Mucosa of stomach (tissue), 1 donor: ENCODE data around the gene HIGD1A.

ENCODE experiments used
- H3K27me3 ChIP-seq: one replicate; pipeline ENCODE4 v1.7.0; 2013; ENCODE audit warnings: mild to moderate bottlenecking, low read length; ENCODE audit not compliant: control insufficient read depth, insufficient read depth
- H3K36me3 ChIP-seq: one replicate; pipeline ENCODE4 v1.7.0; 2013; ENCODE audit warnings: low read length; ENCODE audit not compliant: control insufficient read depth, insufficient read depth
- H3K4me1 ChIP-seq: one replicate; pipeline ENCODE4 v1.7.0; 2013; ENCODE audit warnings: mild to moderate bottlenecking, low read length; ENCODE audit not compliant: control insufficient read depth, insufficient read depth
- H3K4me3 ChIP-seq: one replicate; pipeline ENCODE4 v1.7.0; 2013; ENCODE audit warnings: low read length
- H3K9ac ChIP-seq: one replicate; pipeline ENCODE4 v1.7.0; 2013; ENCODE audit warnings: mild to moderate bottlenecking, low read length, moderate library complexity
- H3K9me3 ChIP-seq: one replicate; pipeline ENCODE4 v1.7.0; 2013; ENCODE audit warnings: mild to moderate bottlenecking, low read length, moderate library complexity; ENCODE audit not compliant: control insufficient read depth
- donor health status: Pancreatic carcinoma.

HIGD1A gene

DNA sequence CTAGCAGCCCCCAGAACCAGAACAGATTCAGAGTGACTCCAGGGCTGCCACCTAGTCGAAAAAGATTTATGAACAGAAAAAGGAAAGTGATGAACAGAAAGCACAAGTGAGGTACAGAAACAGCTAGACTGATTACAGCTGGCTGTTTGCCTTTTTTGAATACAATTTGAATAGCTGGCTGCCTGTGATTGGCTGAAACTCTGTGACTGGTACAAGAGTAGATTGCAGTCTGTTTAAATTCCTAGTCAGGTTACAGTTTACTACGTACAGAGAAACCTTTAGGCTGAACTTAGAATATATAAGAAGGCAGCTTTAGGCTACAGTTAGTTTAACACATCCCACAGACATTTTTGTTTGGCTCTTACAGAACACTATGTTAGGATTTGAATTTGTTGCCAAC, 41.3 kb downstream of the HIGD1A start:
- Histone ChIP-seq H3K9ac (no peak overlapping the region), H3K4me1 (no peaks in the 10 kb centered on the region)

DNA sequence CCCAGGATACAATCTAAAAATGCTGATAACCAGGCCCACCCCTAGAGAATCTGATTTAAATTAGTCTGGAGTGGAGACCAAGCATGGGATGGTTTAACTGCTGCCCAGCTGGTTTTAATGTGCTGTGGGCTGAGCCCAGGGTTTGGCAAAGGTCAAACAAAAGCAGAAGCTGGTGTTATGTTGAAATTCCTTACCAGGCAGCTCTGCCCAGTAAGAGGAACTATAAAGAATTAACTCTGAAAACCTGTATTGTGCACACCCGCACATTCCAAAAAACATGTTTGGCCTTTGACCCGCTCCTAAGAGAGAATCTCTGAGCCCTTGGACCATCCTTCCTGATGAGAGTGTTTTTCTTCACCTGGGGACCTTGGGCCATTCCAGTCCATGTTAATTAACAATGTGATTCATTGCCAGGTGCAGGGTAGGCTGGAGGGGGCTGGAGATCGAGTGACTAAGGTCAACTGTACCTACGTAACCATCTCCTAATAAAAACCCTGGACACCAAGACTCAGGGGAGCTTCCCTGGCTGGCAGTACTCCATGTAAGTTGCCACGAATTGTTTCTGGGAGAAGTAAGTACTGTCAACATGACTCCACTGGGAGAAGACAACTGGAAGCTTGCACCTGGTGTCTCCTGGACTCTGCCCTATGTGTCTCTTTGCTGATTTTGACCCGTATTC, 42.1 kb downstream of the HIGD1A start:
- H3K4me3 ChIP-seq = no peak overlapping the region
- no peak overlapping the region for H3K9ac ChIP-seq
- H3K4me1 ChIP-seq = no peaks in the 10 kb centered on the region
- H3K9me3 ChIP-seq = no peaks in the 10 kb centered on the region
- no peaks in the 10 kb centered on the region for H3K36me3 ChIP-seq
- no peaks in the 10 kb centered on the region for H3K27me3 ChIP-seq

More for the DNA sequence above, 41.3 kb downstream of the HIGD1A start:
- Histone ChIP-seq H3K36me3 (no peaks in the 10 kb centered on the region), H3K27me3 (no peaks in the 10 kb centered on the region), H3K4me3 (no peak overlapping the region), H3K9me3 (no peaks in the 10 kb centered on the region)

- Histone ChIP-seq H3K36me3 (no peaks in the 10 kb centered on the region), H3K27me3 (no peaks in the 10 kb centered on the region), H3K9ac (no peak overlapping the region), H3K4me1 (peaks cover 11% of the 10 kb centered on the region), H3K9me3 (no peaks in the 10 kb centered on the region), H3K4me3 (no peak overlapping the region)
Observed at GRCh38 chr3:42758126-42758525, 46.2 kb downstream of the HIGD1A start.

GRCh38 chr3:42756681-42757213, 47.5 kb downstream of the HIGD1A start:
- Histone ChIP-seq H3K4me1 (peaks cover 14% of the 10 kb centered on the region), H3K36me3 (no peaks in the 10 kb centered on the region), H3K27me3 (no peaks in the 10 kb centered on the region), H3K4me3 (no peak overlapping the region), H3K9ac (no peak overlapping the region), H3K9me3 (no peaks in the 10 kb centered on the region)

GRCh38 chr3:42755681-42756578, 48.4 kb downstream of the HIGD1A start:
- H3K9ac ChIP-seq = no peak overlapping the region
- no peaks in the 10 kb centered on the region for H3K36me3 ChIP-seq
- peaks cover 14% of the 10 kb centered on the region for H3K4me1 ChIP-seq
- H3K27me3 ChIP-seq = no peaks in the 10 kb centered on the region
- no peak overlapping the region for H3K4me3 ChIP-seq
- H3K9me3 ChIP-seq = no peaks in the 10 kb centered on the region

DNA sequence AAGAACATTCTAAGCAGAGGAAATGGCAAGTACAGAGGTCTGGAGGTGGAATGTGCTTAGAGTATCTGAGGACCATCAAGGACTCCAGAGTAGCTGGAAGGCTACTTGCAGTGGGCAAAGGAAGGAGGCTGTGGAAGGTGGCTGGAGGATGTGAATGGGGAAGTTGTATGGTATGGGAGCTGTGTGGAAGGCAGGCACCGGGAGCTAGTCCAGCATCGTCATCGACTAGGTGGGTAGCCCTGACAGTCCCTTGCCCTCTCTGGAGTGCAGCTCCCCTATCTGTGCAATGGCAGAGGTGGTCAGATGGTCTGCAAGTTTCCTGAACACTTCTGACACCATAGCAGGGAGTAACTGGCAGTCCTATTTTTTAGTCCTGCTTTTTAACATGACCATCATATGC, 50.5 kb downstream of the HIGD1A start:
- Histone ChIP-seq H3K27me3 (no peaks in the 10 kb centered on the region), H3K4me3 (no peak overlapping the region), H3K9ac (no peak overlapping the region), H3K9me3 (no peaks in the 10 kb centered on the region), H3K4me1 (peaks cover 14% of the 10 kb centered on the region), H3K36me3 (no peaks in the 10 kb centered on the region)

- Histone ChIP-seq H3K4me3 (no peak overlapping the region), H3K9me3 (no peaks in the 10 kb centered on the region), H3K36me3 (no peaks in the 10 kb centered on the region), H3K4me1 (peaks cover 14% of the 10 kb centered on the region), H3K27me3 (no peaks in the 10 kb centered on the region), H3K9ac (no peak overlapping the region)
Observed at GRCh38 chr3:42752961-42753360, 51.3 kb downstream of the HIGD1A start.

DNA sequence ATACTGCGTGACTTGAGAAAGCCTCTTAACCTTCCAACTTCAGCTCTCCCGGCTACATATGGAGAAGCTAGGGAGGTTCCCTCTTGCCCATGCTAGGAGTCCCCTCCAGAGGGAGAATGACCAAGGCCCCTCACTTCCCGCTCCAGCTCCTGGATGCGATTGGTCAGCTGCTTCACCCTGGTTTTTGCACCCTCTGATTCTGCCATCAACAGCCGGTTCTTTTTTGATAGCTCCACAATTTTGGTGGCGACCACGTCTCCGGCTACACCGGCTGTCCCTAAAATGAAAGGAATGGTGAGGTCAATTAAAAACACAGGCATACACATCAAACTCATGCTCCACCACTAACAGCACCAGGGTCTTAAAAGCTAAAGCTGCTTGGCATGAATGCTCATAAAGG, 51.8 kb downstream of the HIGD1A start:
- peaks cover 14% of the 10 kb centered on the region for H3K4me1 ChIP-seq
- H3K36me3 ChIP-seq = no peaks in the 10 kb centered on the region
- no peak overlapping the region for H3K9ac ChIP-seq
- no peaks in the 10 kb centered on the region for H3K9me3 ChIP-seq
- no peak overlapping the region for H3K4me3 ChIP-seq
- no peaks in the 10 kb centered on the region for H3K27me3 ChIP-seq

GRCh38 chr3:42751609-42752008, 52.7 kb downstream of the HIGD1A start:
- H3K27me3 ChIP-seq = no peaks in the 10 kb centered on the region
- no peaks in the 10 kb centered on the region for H3K36me3 ChIP-seq
- no peak overlapping the region for H3K9ac ChIP-seq
- H3K9me3 ChIP-seq = no peaks in the 10 kb centered on the region
- H3K4me3 ChIP-seq = no peak overlapping the region
- H3K4me1 ChIP-seq = peaks cover 10% of the 10 kb centered on the region

DNA sequence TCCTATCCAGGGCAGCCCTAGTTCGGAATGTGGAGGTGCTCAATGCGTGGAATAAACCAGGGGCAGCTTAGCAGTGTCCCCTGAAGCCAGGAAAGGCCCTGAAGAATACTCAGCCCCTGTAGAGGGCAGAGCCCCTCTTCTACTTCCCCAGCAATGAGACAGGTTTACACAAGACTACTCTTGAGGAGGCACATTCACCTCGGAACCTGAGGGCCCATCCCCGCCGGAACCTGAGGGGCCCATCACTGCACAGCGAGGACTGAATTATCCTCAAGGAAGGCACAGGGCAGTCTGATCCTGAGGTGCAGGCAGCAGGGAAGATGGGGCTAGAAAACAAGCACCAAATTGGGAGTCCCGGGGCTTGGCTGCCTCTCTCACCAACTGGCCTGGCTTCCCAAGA, 53.5 kb downstream of the HIGD1A start:
- Histone ChIP-seq H3K9me3 (no peaks in the 10 kb centered on the region), H3K4me3 (no peak overlapping the region), H3K27me3 (no peaks in the 10 kb centered on the region), H3K36me3 (no peaks in the 10 kb centered on the region), H3K4me1 (peaks cover 12% of the 10 kb centered on the region), H3K9ac (no peak overlapping the region)

- Histone ChIP-seq H3K9me3 (no peaks in the 10 kb centered on the region), H3K36me3 (no peaks in the 10 kb centered on the region), H3K9ac (no peak overlapping the region), H3K4me3 (no peak overlapping the region), H3K4me1 (peaks cover 14% of the 10 kb centered on the region), H3K27me3 (no peaks in the 10 kb centered on the region)
Observed at GRCh38 chr3:42749753-42750231, 54.5 kb downstream of the HIGD1A start.
